HG02642 (cell line): ENCODE results near the gene GCK.
A peak's percentile ranks its signal among the peaks of the same experiment; 100 is the strongest.

Experiments
- ATAC-seq: cut with Tn5 transposase; IDR thresholded peaks from one replicate; pipeline ENCODE4 v1.9.1; 2021; ENCODE audit warnings: mild to moderate bottlenecking; ENCODE audit not compliant: unreplicated experiment, poor library complexity

Gene GCK

DNA sequence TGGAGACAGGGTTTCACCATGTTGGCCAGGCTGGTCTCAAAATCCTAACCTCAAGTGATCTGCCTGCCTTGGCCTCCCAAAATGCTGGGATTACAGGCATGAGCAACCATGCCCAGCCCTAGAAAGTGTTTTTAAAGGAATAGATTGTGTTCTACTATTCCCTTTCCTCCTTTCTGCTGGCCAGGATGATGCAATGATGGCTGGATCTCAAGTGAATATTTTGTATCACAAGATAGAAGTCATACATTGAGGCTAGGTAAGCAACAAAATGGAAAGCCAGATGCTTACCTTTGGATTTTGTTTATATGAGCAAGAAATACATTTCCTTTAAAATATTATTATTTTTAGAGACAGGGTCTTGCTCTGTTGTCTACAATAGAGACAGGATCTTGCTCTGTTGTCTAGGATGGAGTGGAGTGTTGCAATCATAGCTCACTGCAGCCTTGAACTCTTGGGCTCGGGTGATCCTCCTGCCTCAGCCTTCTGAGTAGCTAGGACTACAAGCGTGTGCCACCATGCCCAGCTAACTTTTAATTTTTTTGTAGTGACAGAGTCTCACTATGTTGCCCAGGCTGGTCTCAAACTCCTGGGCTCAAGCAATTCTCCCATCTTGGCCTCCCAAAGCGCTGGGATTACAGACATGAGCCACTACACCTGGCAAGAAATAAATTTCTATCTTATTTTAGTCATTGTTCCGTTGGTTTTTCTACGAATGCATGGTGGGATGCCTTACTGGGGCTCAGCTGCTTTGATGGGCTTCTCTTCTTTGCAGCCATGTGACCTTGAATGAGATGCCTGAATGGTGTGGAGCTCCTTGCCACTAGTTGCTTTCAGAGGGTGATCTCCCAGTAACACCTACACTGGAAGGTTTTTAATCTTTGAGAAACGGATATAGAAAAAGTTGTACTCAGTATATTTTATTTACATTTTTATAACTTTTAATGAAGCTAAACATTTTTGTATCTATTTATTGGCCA is 90.9 kb downstream of the GCK start:
- ATAC-seq, result no peak

DNA sequence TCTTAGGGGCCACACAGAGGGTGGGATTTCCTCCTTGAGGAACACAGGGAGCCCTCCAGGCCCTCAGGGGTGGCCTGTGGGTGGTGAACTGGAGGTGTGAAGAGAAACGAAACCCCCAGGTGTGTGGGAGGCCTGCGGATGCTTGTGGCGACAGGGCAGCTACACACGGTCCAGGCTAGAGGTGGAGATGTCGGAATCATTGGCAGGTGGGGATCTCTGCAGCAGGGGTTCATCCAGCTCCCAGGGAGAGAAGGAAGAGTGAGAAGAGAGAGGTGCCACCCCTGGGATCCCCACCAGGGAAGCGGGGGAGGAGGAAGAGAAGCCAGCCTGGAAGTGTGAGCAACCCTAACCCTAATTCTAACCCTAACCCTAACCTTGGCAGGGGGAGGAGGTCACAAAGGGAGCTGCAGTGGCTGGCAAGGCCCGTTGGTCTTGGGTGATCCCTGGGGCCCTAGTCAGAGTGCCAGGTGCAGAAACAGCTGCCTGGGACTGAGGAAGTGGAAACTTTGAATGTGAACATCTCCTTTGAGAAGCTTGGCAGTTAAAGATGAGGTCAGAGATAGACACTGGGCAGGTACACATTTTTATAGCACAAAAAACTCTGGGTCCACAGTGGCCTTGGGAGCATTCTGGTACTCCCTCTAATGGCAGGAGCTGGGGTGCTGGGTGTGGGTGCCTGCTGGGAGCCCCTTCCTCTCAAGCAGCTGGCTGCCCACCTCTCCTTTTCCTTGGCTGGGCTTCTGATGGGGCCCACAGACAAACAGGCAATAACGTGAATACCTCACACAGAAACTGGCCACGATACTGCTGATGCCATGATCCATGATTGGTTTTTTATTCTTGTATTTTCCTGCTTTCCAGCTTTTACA is 91.9 kb downstream of the GCK start:
- ATAC-seq, result peak; percentile 61

DNA sequence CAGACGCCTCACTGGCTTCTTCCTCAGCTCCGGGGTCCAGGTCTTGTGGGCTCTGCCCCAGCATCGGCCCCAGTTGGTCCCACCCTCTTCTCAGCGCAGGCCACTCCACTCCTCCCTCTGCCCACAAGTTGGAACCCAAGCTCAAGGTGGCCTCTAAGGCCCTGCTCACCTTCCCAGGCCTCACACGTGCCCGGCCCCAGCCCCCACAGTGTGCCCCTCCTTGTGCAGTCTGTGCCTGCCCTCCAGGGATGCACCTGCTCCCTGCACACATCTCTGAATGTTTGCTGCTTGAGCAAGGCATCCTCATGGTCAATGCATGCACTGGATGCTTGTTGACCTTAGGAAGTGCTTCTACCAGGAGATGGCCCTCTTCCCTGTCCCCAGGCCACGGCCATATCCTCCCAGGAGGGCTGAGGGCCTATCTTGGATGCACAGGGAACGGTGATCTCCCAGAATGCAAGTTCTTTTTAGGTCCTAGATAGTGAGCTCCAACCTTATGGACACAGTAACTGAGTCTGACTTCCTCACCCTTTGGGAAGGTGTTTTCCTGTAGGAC is 92.8 kb downstream of the GCK start:
- no peak for ATAC-seq

DNA sequence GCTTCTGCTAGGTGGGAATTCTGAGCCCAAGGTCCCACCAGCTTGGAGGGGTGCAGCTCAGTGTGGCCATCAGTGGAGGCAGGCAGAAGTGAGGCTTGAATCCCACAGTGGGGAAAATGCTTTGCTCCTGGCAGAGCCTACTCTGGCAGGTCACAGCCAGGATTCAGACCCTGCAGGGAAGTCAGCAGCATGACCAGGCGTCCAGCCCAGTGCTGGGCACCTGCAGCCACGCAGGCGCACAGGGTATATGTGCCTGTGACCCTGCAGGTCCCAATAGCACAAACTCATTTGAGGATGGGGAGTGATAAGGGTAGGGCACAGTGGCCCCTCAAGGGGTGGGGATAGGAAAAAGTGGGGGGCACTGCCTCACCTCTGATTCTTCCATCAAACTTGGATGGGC is 93.5 kb downstream of the GCK start:
- ATAC-seq, result no peak

DNA sequence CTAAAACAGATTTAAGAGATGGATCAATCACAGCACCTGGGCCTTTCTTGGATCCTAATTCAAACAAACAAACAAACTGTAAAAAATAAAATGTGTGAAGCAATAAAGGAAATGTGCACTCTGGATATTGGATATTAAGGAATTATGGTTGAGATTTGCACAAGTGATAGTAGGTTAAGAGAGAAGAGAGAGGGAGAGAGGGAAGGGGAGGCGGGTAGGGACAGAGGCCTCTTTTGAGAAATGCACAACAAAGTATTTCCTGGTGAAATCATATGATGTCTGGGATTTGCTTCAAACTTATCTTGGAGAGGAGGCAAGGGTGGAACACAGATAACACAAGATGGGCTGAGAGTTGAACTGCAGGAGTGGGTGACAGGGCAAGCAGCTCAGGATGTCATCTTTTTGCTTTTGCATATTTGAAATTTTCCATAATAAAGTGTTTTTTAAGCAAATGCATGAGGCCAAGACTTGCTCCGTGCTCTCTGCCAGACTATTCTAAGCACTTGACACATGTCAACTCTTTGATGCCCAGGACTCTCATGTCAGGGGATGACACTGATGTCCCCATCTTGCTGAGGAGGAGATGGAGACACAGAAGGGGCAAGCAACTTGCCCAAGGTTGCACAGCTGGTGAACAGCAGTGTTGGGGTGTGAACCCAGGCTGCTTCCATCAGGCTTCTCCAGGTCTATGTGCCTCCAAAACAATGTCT is 94.2 kb downstream of the GCK start:
- ATAC-seq, result no peak

DNA sequence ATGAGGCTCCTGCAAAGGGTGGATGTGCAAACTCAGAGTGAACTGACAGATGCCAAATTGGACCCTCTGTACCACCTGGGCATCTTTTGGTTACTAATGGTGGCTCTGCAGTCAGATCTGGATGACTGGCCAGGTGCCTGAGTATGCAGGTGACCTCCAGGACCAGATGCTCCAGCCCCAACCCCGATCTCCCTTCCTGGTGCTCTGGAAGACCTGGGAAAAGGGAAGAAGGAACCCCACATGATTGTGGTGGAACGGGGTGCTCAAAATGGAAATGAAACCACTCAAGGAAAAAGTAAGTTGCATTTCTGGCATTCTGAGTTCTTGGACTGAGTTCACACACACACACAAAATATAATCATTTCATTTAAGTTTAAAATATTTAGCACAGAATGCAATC is 94.9 kb downstream of the GCK start:
- ATAC-seq, result no peak
